Left renal pelvis (tissue), 4 donors: ENCODE data around the gene UBXN10. TPM values are rescaled to one million over a fixed set of nuclear protein-coding genes. Genes with fewer than 3 reads are reported as not detected.
A peak's percentile ranks its signal among the peaks of the same experiment; 100 is the strongest.

Experiments
- DNase-seq, 4 donors: peaks; one replicate each; pipeline ENCODE4 v3.0.0-alpha.2; 2013; ENCODE audit warnings: low read depth in 4 of 4, low spot score in 3 of 4
- polyA plus RNA-seq, 4 donors: library from polyadenylated mRNA; unstranded; fragments of 120-200 nt; gene quantifications; one replicate each; pipeline ENCODE4 v1.2.1, GENCODE V29; 2013; ENCODE audit not compliant: insufficient read length in 4 of 4

The UBXN10 gene
- polyA plus RNA-seq, 4 donors: 2.2 to 6.5 (median 5.7) TPM

DNA sequence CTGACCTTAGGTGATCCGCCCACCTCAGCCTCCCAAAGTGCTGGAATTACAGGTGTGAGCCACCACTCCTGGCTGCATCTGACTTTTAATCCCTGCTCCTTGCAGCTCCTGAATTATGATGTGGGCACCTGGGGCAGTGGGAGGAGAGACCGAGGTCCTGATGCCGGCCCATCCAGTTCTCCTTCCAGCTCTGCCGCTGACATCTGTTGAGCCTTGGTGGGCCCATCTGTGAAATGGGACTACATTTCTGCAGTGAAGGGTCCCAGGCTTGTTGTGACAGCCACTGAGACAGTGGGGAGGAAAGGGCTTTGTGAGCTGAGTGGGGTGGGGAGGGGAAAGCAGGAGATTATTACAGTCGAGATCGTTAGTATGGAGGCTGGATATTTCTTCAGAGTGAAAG, 34.9 kb upstream of the UBXN10 start:
- DNase-seq: no peak

- DNase-seq: peak in 2 of 4 donors; percentile 31 to 43
These were observed 33.8 kb upstream of the UBXN10 start for GRCh38 chr1:20151906-20152598.

DNA sequence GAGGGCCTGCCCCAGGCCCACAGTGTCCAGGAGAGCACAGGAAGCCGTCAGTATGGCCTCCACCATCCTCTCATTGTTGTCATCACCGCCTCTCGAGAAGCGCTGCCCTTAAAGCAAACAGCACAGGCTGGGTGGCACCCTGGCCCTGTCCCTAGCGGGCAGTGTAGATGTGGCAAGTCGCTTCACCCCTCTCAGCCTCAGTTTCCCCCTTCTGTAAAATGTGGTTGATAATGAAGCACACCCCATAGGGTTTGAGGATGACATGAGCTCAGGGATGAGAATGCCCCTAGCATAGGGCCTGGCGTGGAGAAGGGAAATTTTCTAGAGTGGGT, 33.3 kb upstream of the UBXN10 start:
- DNase-seq: no peak

- DNase-seq: no peak
These were observed 32.9 kb upstream of the UBXN10 start for GRCh38 chr1:20153000-20153418.

- no peak for DNase-seq
These were observed 31.5 kb upstream of the UBXN10 start for GRCh38 chr1:20154301-20154831.

GRCh38 chr1:20158358-20159070, 27.4 kb upstream of the UBXN10 start:
- no peak for DNase-seq

- DNase-seq: no peak
These were observed 25.9 kb upstream of the UBXN10 start for GRCh38 chr1:20160034-20160433.

- DNase-seq: no peak
These were observed 21.1 kb upstream of the UBXN10 start for GRCh38 chr1:20164694-20165202.

- DNase-seq: no peak
These were observed 20.4 kb upstream of the UBXN10 start for GRCh38 chr1:20165522-20165951.

DNA sequence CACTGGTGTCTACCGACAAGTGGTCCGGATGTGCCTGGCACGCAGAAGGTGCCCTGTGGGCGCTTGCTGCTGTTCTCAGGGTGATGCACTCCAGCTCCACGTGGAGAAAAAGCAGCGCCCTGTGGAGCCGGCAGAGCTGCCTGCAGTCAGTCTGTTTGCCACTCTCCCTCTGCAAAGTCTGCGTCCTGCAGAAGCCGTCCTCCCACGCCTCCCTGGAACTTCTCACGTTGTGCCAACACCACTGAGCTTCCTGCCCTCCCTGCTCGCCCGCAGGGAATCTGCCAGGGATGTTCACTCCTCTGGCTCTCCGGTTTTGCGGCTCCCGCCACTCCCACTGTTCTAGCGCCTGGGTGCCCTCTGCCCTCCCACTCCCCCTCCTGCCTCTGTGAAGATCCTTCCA, 19.8 kb upstream of the UBXN10 start:
- DNase-seq: no peak

DNA sequence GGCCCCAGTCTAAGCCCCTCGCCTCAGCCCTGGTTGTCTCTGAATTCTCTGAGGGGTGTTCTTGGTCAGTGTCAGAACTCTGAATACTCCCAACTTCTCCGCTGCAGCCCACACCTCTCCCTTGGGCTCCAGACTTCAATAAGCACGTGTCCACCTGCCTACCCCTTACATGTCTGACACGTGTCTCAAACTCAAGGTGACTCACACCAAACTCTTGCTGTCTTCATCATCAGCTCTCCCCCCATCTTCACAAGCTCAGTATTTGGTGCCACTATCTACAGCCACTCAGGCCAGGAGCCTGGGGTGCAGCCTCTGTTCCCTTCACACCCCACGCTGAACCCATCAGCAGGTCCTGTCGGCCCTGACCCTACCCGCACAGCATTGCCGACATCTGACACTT, 18.8 kb upstream of the UBXN10 start:
- DNase-seq: no peak

GRCh38 chr1:20168564-20169491, 17.1 kb upstream of the UBXN10 start:
- DNase-seq: no peak

DNA sequence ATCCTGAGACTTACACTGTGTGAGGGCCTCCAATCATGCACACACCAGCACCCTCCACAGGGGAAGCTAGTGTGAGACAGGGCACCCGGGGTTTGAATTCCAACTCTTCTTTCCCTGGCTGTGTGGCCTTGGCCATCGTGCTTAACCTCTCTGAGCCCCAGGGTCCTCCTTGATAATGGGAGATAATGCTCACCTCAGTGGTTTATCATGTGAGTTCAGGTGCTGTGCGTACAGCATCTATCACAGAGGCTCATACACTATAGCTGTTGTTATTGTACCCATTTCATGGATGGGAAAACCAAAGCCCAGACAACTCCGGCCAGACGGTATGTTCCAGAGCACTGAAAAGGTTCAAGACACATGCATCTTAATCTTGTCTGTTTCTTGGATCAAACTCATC, 16.0 kb upstream of the UBXN10 start:
- DNase-seq: no peak

GRCh38 chr1:20172033-20172590, 13.8 kb upstream of the UBXN10 start:
- no peak for DNase-seq

DNA sequence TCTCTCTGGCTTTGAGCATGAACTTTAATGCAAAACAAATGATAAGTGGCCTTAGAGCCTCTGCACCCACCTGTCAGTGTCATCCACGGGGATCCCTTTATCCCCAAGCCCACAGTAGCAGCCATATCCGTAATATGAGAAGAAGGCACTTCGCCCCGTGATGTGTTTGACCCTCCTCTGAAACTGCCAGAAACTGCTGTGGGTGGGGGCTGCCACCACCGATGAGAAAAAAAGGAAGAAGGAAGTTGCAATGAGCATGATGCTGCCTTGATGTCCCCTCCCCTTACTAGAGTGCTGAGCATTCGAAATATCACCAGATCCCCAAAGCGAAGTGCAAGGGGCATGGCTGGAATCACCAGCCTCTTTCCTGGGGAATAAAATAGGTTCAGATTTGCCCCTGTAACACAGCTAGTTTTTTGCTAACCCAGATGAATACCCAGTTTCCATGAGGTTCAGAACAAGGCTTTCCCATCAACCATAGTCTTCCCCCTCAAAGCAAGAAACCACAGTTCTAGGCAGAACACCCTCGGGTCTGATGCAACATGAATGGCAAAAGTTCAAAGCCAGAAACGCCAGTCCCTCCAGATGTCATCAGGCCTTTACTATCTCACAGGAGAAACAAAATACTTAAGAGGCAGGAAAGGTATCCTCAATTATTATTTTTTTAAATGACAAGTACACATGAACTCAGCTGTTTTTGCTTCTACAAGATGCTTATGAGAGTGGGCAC, 10.8 kb upstream of the UBXN10 start:
- no peak for DNase-seq

GRCh38 chr1:20178634-20179370, 7.1 kb upstream of the UBXN10 start:
- no peak for DNase-seq

- DNase-seq: no peak
These were observed 6.3 kb upstream of the UBXN10 start for GRCh38 chr1:20179371-20180128.

DNA sequence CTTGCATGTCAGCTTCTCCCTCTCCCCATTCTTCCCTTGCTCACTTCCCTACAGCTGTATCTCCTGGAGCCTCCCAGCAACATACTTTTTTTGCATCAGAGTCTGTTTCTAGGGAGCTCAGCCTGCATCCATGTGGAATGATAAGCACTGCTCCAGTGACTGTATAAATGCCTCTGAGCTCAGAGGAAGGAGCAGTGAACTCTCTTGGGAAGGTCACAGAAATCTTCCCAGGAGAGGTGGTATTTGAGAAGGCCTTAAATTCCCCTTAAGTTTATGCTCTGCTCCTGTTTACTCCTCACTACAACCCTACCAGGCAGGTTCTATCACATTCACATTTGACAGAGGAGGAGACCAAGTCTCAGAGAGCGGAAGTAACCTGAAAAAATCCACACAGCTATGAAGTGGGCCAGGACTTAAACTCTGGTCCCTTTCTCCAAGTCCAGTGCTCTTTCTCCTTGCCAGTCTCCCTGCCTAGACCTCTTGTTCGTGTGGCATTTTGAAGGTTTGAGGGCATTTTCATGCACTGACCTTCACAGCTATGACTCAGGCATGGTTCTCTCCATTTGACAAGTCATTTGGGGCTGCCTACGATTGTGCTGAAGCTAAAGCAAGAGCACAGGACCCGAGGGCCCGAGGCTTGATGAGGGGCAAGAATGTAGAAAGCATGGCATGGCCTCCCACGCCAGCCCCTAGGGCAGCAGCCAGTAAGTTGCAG, 5.6 kb upstream of the UBXN10 start:
- no peak for DNase-seq
